ENCODE data around the gene SH2B2. TPM values are rescaled to one million over a fixed set of nuclear protein-coding genes. Genes with fewer than 3 reads are reported as not detected.

SH2B2 gene
- total RNA-seq, 1 experiment from 2014 or later = 1.4 TPM

DNA sequence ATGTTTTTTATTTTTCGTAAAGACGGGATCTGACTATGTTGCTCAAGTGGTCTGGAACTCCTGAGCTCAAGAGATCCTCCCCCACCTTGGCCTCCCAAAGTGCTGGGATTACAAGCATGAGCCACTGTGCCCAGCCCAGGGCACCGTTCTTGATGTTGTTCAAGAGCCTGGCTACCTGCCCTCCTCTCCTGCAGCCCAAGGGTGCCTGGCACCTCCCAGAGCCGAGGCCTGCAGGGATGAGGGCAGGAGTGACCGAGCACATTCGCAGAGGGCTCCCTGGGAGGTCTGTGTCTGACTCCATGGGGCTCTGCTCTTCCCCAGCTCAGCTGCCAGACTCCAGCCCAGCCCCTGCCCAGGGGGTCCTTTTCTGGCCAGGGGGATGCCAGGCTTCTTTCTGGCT, 15.4 kb downstream of the SH2B2 start:
- no TSS peak for BruUV-seq (replicated peaks)
- CTCF ChIA-PET = interaction anchor here (0.9 kb wide), 1 partner anchor 31 kb away, joined by 3 read pairs; no protein-coding TSS in a partner anchor
- H3K27me3 Mint-ChIP-seq (ENCODE audit: insufficient read depth, unreplicated experiment) = no peaks in the 10 kb centered on the region
- H3K27ac Mint-ChIP-seq (ENCODE audit: low read depth, unreplicated experiment) = no peak overlapping the region
- TF ChIP-seq, protein P1, sequence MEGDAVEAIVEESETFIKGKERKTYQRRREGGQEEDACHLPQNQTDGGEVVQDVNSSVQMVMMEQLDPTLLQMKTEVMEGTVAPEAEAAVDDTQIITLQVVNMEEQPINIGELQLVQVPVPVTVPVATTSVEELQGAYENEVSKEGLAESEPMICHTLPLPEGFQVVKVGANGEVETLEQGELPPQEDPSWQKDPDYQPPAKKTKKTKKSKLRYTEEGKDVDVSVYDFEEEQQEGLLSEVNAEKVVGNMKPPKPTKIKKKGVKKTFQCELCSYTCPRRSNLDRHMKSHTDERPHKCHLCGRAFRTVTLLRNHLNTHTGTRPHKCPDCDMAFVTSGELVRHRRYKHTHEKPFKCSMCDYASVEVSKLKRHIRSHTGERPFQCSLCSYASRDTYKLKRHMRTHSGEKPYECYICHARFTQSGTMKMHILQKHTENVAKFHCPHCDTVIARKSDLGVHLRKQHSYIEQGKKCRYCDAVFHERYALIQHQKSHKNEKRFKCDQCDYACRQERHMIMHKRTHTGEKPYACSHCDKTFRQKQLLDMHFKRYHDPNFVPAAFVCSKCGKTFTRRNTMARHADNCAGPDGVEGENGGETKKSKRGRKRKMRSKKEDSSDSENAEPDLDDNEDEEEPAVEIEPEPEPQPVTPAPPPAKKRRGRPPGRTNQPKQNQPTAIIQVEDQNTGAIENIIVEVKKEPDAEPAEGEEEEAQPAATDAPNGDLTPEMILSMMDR (IDR thresholded peaks at IDR 0.05; ENCODE audit: unreplicated experiment) = no peak
- no peaks in the 10 kb centered on the region for H3K9me3 Mint-ChIP-seq (ENCODE audit: unreplicated experiment)
- H3K4me3 Mint-ChIP-seq (ENCODE audit: unreplicated experiment) = no peak overlapping the region
- POLR2A ChIA-PET = no interaction called here
- no peaks in the 10 kb centered on the region for H3K36me3 Mint-ChIP-seq (ENCODE audit: insufficient read depth, unreplicated experiment)
- DNase-seq (ENCODE audit: unreplicated experiment) = no peak
- intact Hi-C loops (cut with micrococcal nuclease) = no loop called here
- no peaks in the 10 kb centered on the region for H3K4me1 Mint-ChIP-seq (ENCODE audit: insufficient read depth, unreplicated experiment)

DNA sequence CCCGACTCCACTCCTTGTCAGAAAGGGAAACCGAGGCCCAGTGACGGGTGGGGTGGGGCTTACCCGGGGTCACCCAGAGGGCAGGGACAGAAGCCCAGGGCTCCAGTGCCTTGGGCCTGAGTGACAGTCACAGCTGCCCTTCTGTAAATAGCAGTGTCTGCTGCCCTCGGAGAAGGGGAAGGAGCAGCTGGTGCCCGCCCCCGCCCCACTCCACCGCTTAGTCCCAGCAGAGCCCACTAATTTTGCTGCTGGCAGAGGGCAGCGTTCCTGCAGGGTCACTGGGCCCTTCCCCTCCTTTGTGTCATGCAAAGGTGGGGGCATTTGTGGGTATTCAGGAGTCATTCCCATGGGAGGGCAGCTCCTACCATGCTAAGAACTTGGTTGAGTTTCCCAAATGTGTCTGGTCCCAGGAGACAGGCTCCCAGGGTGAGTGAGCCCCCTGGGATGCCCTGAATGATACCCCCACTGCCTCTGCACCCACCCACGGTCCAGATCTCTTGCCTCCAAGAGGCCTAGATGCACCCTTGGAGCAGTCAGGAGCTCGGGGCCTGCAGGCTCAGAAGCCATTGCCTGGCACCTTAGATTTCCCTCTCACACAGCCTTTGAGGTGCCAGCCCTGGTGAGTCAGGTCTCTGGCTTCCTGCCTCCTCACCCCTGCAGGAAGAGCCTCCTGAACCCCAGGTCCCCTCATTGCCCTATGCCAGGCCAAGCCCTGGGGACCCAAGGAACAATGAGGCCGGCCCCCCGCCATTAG, 17.2 kb downstream of the SH2B2 start:
- Mint-ChIP-seq H3K4me3 (ENCODE audit: unreplicated experiment) (no peak overlapping the region), H3K36me3 (ENCODE audit: insufficient read depth, unreplicated experiment) (no peaks in the 10 kb centered on the region), H3K27ac (ENCODE audit: low read depth, unreplicated experiment) (no peak overlapping the region), H3K9me3 (ENCODE audit: unreplicated experiment) (no peaks in the 10 kb centered on the region), H3K4me1 (ENCODE audit: insufficient read depth, unreplicated experiment) (no peaks in the 10 kb centered on the region), H3K27me3 (ENCODE audit: insufficient read depth, unreplicated experiment) (no peaks in the 10 kb centered on the region)
- no TSS peak for BruUV-seq (replicated peaks)
- ChIA-PET CTCF (no interaction called here), POLR2A (no interaction called here)
- intact Hi-C loops (cut with micrococcal nuclease) = no loop called here
- no peak for DNase-seq (ENCODE audit: unreplicated experiment)
- TF ChIP-seq, protein P1 (IDR thresholded peaks at IDR 0.05; ENCODE audit: unreplicated experiment) = no peak

DNA sequence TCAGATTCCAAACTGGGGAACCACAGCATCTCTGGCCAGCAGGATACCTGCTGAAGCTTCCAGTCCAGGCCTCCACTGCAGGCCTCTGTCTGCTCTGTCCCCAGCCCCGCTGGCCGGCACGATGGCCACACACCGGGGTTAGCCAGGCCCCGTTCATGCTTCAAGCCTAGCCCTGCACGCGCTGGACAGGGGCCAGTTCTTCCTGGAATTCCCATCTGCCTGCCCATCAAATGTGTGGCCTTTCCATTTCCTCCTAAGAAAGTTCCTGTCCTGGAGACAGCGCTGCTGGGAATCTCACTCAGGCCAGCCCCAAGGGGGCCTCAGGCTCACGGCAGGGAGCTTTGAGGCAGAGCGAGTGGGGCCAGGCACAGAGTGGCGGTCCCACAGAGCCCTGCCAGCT, 18.0 kb downstream of the SH2B2 start:
- BruUV-seq (replicated peaks) = no TSS peak

DNA sequence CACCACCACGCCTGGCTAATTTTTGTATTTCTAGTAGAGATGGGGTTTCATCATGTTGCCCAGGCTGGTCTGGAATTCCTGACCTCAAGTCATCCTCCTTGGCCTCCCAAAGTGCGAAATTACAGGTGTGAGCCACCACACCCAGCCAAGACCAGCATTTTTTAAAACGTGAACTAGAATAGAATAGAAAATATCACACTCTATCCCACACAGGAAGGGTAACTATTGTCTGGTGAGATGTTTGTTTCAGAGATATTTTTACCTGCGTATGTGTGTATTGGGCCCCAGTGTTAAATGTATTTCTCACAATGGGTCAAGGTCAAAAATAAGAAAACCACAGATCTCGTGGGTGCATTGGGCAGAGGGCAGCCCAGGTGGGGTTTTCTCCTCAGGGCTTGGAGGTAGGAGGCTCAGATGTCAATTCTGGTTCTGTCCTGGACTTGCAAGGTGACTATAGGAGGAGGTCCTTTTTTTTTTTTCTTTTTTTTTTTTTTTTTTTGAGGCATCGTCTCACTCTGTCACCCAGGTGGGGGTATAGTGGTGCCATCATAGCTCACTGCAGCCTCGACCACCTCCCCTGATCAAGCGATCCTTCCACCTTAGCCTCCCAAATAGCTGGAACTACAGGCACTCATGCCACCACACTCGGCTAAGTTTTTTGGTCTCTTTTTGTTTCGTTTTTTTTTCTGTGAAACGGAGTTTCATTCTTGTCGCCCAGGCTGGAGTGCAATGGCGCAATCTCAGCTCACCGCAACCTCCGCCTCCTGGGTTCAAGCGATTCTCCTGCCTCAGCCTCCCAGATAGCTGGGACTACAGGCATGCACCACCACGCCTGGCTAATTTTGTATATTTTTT, 19.0 kb downstream of the SH2B2 start:
- H3K4me1 Mint-ChIP-seq (ENCODE audit: insufficient read depth, unreplicated experiment) = no peaks in the 10 kb centered on the region
- H3K27ac Mint-ChIP-seq (ENCODE audit: low read depth, unreplicated experiment) = no peak overlapping the region
- H3K27me3 Mint-ChIP-seq (ENCODE audit: insufficient read depth, unreplicated experiment) = no peaks in the 10 kb centered on the region
- intact Hi-C loops (cut with micrococcal nuclease) = no loop called here
- DNase-seq (ENCODE audit: unreplicated experiment) = no peak
- H3K4me3 Mint-ChIP-seq (ENCODE audit: unreplicated experiment) = no peak overlapping the region
- no peaks in the 10 kb centered on the region for H3K36me3 Mint-ChIP-seq (ENCODE audit: insufficient read depth, unreplicated experiment)
- ChIA-PET CTCF (interaction anchor here (0.7 to 0.8 kb wide), 3 partner anchors 76 to 138 kb away, joined by 3 to 6 read pairs (median 4); no protein-coding TSS in a partner anchor), POLR2A (no interaction called here)
- TF ChIP-seq, protein P1 (IDR thresholded peaks at IDR 0.05; ENCODE audit: unreplicated experiment) = no peak
- BruUV-seq (replicated peaks) = no TSS peak
- H3K9me3 Mint-ChIP-seq (ENCODE audit: unreplicated experiment) = no peaks in the 10 kb centered on the region

More for the DNA sequence above, 18.0 kb downstream of the SH2B2 start:
- no peak for DNase-seq (ENCODE audit: unreplicated experiment)
- intact Hi-C loops (cut with micrococcal nuclease) = no loop called here
- H3K4me1 Mint-ChIP-seq (ENCODE audit: insufficient read depth, unreplicated experiment) = no peaks in the 10 kb centered on the region
- no peak overlapping the region for H3K4me3 Mint-ChIP-seq (ENCODE audit: unreplicated experiment)
- no peak overlapping the region for H3K27ac Mint-ChIP-seq (ENCODE audit: low read depth, unreplicated experiment)
- H3K27me3 Mint-ChIP-seq (ENCODE audit: insufficient read depth, unreplicated experiment) = no peaks in the 10 kb centered on the region
- no peaks in the 10 kb centered on the region for H3K9me3 Mint-ChIP-seq (ENCODE audit: unreplicated experiment)
- ChIA-PET CTCF (no interaction called here), POLR2A (no interaction called here)
- TF ChIP-seq, protein P1 (IDR thresholded peaks at IDR 0.05; ENCODE audit: unreplicated experiment) = no peak
- no peaks in the 10 kb centered on the region for H3K36me3 Mint-ChIP-seq (ENCODE audit: insufficient read depth, unreplicated experiment)

Measured in MCF 10A (cell line).